GM12892 (cell line): ENCODE results near the gene CPED1.
A peak's percentile ranks its signal among the peaks of the same experiment; 100 is the strongest.
"Not testable (repeated sequence)": the region's sequence is repeated elsewhere in the genome, so short reads cannot be mapped to it uniquely, and the experiment has no call there.

Source experiments
- DNase-seq: peaks from one replicate; pipeline ENCODE4 v3.0.0; 2011; ENCODE audit not compliant: insufficient read length
- FAIRE-seq: peaks from 2 replicates; lab custom pipeline; 2011; peaks lifted over from hg19 to GRCh38; lab: Jason Lieb, UNC
- POLR2A ChIP-seq: IDR thresholded peaks from 2 replicates; pipeline ENCODE4 v1.6.1; 2011; ENCODE audit warnings: low read depth, low read length, control low read depth
- POLR2AphosphoS5 ChIP-seq: IDR thresholded peaks from 2 replicates; pipeline ENCODE4 v1.6.1; 2011; ENCODE audit warnings: low read depth, low read length, control low read depth
- TAF1 ChIP-seq: IDR thresholded peaks from 2 replicates; pipeline ENCODE4 v1.6.1; 2011; ENCODE audit warnings: low read depth, mild to moderate bottlenecking, control low read depth, low read length, borderline replicate concordance

The CPED1 gene

GRCh38 chr7:121073463-121074099, 85.1 kb downstream of the CPED1 start:
- DNase-seq (no peak), FAIRE-seq (no peak)
- no peak for TF ChIP-seq TAF1
- no peak for TF ChIP-seq POLR2AphosphoS5
- no peak for TF ChIP-seq POLR2A

DNA sequence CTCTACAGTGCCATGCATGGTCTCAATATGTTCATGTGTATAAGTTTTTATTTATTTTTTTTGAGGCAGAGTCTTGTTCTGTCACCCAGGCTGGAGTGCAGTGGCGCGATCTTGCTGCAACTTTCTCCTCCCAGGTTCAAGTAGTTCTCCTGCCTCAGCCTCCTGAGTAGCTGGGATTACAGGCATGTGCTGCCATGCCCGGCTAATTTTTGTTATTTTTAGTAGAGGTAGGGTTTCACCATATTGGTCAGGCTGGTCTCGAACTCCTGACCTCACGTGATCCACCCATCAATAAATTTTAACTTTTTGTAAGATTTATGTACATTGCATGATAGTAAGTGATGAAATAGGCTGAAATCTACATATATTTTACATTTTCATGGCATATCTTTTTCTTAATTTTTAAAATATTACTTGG, 86.9 kb downstream of the CPED1 start:
- not testable (repeated sequence) for FAIRE-seq, DNase-seq

DNA sequence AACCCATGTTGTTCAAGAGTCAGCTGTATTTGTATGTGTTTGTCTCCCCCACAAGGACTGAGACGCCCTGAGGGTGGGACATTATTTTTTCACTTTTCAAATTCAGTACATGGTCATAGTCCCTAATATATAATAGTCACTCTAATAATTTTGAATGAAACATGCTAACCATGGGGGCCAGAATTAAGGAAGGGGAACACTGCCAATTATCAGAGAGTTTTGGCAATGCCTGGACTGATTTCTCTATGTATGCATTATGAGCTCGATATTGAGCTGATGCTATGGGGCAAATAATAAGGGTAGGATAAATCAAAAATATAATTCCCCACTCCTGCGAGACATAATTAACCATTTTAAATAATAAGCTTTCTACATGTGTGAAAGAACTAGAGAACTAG, 87.4 kb downstream of the CPED1 start:
- DNase-seq = no peak
- no peak for FAIRE-seq
- TF ChIP-seq TAF1 (no peak), POLR2A (no peak)

DNA sequence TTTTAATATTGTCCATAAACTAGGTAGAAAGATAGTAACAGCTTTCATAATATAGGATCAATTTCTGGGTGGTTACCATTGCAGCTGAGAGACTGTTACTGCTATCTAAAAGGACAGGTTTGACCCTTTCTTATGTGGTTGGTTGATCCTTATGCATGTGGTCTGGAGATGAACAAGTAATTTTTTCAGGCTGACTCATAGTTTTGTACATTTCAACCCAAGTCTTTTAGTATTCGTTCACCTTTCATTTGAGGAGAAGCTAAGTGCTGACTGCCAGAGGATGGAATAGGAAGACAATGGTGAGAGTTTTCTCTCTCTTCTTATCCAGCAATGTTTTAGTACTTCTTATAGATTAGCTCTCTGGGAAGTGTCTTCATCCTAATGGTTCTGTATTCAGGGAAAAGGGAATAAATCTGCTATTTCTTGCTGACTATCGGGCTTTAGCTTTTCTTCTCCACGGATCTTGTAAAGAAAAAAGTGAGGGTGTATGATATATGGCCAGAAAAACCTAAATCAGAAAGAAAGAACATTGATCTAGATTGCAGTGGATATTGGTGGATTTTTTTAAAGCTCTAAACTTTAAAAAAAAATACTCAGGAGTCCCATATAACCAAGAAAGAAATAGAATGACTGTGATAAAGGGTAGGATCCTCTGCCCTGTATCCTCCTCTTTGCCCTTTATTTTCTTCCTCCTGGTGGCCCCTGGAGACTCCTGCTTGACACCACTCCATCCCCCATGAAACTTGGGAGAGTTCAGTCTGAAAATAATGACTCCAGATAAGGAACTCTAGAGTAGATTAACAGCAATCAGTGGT, 88.0 kb downstream of the CPED1 start:
- no peak for FAIRE-seq
- no peak for DNase-seq
- TF ChIP-seq TAF1 = no peak

- FAIRE-seq (no peak), DNase-seq (no peak)
- TF ChIP-seq POLR2A = no peak
- TF ChIP-seq TAF1 = no peak
- no peak for TF ChIP-seq POLR2AphosphoS5
Observed at GRCh38 chr7:121077165-121077630, 88.7 kb downstream of the CPED1 start.

DNA sequence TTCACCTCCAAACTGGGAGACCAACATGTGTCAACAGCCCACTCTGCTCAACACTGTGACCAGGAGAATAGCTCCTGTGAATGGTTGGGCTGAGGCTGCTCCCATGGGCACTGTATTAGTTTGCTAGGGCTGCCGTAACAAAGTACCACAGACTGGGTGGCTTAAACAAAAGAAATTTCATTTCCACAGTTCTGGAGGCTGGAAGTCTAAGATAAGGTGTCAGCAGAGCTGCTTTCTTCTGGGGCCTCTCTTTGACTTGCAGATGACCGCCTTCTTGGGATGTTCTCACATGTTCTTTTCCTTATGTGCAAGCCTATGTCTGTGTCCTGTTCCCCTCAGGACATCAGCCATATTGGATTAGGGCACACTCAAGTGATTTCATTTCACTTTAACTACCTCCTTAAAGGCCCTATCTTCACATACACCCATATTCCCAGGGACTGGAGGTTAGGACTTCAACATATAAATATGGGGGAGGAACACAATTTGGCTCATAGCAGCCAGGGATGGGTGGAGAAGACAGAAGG, 90.3 kb downstream of the CPED1 start:
- no peak for FAIRE-seq
- TF ChIP-seq POLR2A (no peak), TAF1 (no peak), POLR2AphosphoS5 (no peak)
- DNase-seq = no peak

DNA sequence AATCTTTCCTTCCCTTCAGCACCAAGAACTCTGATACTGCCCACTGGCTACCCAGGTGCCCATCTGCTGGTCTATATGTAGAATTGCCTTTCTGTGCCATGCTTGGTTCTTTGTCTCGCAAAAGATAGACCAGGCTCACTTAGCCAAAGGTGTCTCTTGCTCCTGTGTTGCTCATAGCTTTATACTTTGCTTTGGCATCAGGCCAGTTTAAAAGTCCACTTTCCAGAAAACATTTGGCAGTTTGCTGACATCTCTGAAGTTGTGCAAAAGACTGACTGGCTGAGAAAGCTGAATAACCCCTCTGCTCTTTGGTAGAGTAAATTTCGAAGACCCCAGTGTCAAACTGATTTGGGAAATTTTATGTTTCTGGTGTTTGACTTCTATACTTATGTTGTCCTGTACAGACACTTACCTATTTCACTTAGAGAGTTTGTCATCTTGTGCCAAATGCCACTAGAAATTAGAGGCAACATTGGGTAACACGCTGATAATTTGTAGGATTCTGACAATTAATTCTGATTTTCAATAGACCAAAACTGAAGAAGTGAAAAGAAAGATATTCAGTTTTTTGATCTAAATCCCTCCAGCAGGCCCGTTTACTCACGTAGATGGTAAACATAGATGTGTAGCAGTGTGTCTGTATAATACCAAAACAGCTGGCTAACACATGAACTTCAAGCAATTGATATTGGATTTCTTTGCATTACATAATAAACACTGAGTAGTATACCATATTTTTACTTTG, 91.1 kb downstream of the CPED1 start:
- FAIRE-seq (no peak), DNase-seq (no peak)
- TF ChIP-seq TAF1 = no peak
- no peak for TF ChIP-seq POLR2AphosphoS5
- TF ChIP-seq POLR2A = no peak

DNA sequence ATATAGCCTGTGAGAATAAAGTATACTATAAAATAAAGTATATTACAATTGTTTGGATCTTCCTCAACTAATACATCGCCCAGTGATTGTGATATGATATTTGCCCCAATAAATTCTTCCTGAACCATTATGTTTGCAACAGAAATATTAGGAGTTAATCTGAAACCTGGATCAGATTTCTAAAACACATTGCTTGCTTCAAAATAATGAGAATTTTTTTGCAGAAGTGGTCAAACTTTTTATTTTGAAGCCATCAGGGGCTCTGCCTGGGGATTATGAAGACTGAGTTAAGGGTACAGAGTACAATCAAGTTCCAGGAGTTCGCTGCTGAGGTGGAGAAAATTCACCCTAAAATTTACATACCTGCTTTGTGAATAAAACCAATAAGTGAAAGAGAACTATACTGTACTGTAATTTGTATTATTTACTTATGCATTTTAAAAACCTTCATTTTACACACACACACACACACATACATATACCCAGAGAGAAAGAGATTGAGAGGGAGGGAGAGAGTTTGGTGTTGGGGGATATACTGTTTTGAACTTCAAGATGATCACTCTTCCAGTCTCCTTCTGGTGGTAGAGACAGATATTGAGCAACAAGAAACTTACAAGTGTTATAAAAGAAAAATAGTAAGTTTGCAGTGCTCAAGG, 91.9 kb downstream of the CPED1 start:
- FAIRE-seq = no peak
- TF ChIP-seq POLR2AphosphoS5 (no peak), POLR2A (no peak), TAF1 (no peak)
- no peak for DNase-seq

- DNase-seq (no peak), FAIRE-seq (no peak)
- TF ChIP-seq POLR2AphosphoS5 (no peak), TAF1 (no peak), POLR2A (no peak)
Observed at GRCh38 chr7:121080913-121081326, 92.4 kb downstream of the CPED1 start.

DNA sequence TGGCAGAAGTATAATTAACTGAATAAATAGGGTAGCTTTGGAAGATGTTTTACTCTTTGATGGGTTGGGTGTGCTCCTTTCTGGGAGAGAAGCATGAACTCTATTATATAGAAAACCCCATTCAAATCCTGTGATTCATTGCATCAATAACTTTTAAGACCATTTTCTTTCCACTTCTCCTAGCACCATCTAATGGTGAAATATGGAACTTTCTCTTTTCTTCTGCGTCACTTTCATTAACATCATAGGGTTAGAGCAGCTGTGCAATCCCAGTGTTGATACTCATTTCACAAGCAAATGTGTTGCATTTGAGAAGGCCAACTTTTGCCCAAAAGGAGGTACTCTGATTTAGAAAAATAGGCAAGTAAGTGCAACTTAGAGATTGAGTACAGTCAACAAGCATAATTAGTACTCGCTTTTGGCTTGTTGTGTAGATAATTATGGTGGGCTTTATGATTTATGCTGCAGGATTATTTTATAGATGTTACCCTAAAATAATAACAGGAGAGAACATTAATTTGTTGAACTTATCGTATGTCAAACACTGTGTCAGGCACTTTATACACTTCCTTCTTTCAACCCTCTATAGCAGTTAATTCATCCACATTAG, 92.9 kb downstream of the CPED1 start:
- DNase-seq (no peak), FAIRE-seq (peak; percentile 90)

GRCh38 chr7:121082400-121083101, 94.0 kb downstream of the CPED1 start:
- TF ChIP-seq POLR2A (no peak), POLR2AphosphoS5 (no peak), TAF1 (no peak)
- no peak for FAIRE-seq
- DNase-seq = no peak

More for the DNA sequence above, 92.9 kb downstream of the CPED1 start:
- TF ChIP-seq TAF1 = no peak
- no peak for TF ChIP-seq POLR2AphosphoS5
- TF ChIP-seq POLR2A = no peak
